CD4-positive, alpha-beta T cell treated with Interferon alpha-2 for 1 hour (primary cell): ENCODE data around the gene LRP1-AS.
A peak's percentile ranks its signal among the peaks of the same experiment; 100 is the strongest.

Experiments used
- DNase-seq, 2 donors: peaks; one replicate each; pipeline ENCODE4 v3.0.0-alpha.2; 2020 to 2022

LRP1-AS gene

DNA sequence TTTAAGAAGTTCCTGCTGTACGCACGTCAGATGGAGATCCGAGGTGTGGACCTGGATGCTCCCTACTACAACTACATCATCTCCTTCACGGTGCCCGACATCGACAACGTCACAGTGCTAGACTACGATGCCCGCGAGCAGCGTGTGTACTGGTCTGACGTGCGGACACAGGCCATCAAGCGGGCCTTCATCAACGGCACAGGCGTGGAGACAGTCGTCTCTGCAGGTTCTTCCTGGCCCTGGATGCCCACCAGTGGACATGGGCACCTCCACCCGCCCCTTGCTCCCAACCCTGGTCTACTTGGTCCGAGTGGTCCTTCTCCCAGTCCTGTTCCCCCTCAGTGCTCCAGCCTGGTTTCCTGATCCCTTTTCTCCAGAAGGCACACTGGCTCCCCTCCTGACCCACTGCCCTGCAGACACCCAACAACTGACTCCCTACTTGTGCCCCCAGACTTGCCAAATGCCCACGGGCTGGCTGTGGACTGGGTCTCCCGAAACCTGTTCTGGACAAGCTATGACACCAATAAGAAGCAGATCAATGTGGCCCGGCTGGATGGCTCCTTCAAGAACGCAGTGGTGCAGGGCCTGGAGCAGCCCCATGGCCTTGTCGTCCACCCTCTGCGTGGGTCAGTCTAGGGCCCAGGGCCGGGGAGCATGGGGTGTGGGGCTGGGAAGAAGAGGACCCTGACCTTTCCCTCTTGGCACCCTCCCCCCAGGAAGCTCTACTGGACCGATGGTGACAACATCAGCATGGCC, 32.1 kb upstream of the LRP1-AS start:
- DNase-seq: no peak

DNA sequence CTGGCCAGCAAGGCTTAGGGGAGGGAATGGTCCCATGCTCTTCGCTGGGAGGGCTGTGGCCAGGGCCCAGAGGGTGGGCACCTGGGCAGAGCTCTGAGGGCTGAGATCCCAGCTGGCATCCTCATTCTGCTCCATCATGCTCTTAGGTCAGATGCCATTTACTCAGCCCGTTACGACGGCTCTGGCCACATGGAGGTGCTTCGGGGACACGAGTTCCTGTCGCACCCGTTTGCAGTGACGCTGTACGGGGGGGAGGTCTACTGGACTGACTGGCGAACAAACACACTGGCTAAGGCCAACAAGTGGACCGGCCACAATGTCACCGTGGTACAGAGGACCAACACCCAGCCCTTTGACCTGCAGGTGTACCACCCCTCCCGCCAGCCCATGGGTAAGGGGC, 30.8 kb upstream of the LRP1-AS start:
- DNase-seq: no peak

DNA sequence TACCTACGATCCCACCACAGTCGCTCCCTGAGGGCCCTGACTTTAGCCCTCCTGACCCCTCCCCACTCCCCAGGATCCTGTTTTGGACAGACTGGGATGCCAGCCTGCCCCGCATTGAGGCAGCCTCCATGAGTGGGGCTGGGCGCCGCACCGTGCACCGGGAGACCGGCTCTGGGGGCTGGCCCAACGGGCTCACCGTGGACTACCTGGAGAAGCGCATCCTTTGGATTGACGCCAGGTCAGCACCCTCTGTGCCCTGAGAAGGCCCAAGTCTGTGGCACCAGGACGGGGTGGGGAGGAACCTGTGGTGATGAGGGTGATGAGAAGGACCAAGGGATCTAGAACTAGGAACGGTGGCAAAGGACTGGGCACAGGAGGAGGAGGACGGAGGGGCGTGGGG, 29.9 kb upstream of the LRP1-AS start:
- no peak for DNase-seq

DNA sequence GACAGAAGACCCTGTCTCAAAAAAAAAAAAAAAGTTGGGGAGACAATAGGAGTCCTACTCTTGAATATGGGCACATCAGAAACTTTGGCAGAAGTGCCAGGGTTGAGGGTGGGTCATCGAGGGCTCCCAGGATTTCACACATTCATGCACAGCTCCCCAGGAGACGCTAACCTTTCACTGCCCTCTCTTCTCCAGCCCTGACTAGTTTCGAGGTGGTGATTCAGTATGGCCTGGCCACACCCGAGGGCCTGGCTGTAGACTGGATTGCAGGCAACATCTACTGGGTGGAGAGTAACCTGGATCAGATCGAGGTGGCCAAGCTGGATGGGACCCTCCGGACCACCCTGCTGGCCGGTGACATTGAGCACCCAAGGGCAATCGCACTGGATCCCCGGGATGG, 29.4 kb upstream of the LRP1-AS start:
- no peak for DNase-seq

DNA sequence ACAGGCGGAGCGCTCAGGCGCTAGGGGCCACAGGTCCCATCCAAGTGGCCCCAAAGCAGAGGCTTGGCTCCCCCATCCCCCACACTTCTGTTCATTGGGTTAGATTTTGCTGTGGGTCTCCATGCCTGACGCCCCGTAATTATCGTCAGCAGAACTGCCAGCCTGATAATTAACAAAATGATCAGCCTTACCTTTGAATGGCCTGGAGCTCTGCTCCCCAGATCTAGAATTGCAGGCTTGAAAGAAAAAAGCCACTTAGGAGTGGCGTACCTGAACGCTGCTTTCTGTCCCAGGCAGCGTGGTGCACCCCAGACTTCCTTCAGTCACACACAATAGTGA, 28.7 kb upstream of the LRP1-AS start:
- no peak for DNase-seq

DNA sequence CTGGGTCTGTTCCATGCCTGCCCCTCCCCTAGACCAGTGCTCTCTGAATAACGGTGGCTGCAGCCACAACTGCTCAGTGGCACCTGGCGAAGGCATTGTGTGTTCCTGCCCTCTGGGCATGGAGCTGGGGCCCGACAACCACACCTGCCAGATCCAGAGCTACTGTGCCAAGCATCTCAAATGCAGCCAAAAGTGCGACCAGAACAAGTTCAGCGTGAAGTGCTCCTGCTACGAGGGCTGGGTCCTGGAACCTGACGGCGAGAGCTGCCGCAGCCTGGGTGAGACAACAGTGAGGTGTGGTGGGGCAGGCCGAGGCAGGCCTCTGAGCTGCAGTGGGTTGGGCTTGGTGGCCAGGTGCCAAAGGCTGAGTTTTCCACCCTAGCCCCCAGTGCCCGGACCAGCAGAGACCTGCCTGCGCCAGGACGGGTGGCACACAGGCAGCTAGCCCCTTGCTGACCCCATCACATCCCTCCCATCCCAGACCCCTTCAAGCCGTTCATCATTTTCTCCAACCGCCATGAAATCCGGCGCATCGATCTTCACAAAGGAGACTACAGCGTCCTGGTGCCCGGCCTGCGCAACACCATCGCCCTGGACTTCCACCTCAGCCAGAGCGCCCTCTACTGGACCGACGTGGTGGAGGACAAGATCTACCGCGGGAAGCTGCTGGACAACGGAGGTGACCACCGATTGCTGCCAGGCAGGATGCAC, 28.2 kb upstream of the LRP1-AS start:
- peak; percentile 39 to 49 for DNase-seq

DNA sequence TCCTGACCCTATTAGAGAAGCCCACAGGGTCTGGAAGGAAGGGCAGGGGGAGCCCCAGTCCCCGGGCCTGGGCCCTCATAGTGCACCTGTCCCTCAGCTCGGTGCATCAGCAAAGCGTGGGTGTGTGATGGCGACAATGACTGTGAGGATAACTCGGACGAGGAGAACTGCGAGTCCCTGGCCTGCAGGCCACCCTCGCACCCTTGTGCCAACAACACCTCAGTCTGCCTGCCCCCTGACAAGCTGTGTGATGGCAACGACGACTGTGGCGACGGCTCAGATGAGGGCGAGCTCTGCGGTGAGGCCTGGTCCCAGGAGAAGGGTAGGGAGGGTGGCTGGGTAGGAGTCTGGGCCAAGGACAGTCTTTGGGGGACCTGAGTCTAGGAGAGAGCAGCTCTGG, 26.3 kb upstream of the LRP1-AS start:
- no peak for DNase-seq

DNA sequence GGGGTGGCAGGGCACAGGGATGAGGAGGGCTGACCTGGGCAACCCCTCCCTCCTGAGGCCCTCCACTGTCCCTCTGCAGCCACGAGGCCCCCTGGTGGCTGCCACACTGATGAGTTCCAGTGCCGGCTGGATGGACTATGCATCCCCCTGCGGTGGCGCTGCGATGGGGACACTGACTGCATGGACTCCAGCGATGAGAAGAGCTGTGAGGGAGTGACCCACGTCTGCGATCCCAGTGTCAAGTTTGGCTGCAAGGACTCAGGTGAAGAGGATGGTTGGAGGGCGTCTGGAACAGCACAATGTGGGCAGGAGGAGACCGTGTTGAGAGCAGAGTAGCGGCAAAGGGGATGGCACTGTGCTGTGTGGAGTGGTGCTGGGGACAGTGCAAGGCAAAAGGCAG, 25.7 kb upstream of the LRP1-AS start:
- peak in 1 of 2 donors; percentile 19 for DNase-seq

DNA sequence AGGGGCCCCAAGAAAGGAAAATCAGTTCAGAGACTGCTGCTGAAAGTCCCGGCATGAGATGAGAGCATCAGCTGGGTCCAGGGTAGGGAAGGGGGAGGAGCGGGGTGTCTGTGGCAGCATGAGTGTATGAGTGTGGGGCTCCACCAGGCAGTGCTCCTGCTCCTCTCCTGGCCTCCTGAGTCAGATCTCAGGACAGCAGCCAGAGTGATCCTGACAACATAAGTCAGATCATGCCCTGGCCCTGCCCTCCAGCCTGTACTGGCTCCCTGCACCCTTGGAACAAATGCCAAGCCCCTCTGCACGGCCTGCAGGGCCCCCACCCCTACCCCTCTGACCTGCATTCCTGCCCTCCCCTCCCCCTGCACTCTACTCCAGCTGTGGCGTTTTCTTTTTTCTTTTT, 24.2 kb upstream of the LRP1-AS start:
- no peak for DNase-seq

DNA sequence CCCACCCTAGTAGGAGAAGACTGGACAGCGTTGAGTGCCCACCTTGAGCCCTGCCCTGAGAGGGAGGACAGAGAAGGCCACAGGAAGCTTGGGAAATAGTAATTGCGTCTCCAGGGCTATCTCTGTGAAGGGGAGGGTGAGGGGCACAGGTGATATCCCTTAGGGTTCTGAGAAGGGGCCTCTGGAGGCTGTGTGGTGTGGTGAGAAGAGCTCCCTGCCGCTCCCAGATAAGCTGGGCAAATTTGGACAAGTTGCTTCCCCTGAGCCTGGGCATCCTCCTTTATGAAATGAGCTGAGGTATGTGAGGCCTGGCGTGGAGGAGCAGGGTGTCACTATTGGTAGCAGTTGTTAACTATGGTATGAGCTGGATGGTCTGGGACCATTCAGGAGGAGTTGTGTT, 23.5 kb upstream of the LRP1-AS start:
- no peak for DNase-seq

DNA sequence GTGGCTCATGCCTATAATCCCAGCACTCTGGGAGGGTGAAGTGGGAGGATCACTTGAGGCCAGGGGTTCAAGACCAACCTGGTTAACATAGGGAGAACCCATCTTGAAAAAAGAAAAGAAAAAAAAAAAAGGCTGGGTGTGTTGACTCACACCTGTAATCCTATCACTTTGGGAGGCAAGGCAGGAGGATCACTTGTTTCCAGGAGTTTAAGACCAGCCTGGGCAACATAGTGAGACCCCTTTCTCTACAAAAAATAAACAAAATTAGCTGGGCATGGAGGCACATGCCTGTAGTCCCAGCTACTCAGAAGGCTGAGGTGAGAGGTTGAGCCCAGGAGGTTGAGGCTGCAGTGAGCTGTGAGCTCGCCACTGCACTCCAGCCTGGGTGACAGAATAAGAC, 23.0 kb upstream of the LRP1-AS start:
- DNase-seq: no peak

DNA sequence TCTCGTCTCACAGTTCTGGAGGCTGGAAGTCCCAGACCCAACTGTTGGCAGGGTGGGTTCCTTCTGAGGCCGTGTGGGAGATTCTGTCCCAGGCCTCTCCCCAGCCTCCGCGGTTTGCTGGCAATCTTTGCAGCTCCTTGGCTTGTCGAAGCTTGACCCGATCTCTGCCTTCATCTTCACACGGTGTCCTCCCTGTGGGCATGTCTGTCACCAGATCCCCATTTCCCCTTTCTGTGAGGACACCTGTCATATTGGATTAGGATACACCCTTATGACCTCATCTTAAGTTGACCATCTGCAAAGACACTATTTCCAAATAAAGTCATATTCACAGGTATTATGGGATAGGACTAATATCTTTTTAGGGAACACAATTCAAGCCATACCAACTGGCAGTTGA, 22.6 kb upstream of the LRP1-AS start:
- no peak for DNase-seq

DNA sequence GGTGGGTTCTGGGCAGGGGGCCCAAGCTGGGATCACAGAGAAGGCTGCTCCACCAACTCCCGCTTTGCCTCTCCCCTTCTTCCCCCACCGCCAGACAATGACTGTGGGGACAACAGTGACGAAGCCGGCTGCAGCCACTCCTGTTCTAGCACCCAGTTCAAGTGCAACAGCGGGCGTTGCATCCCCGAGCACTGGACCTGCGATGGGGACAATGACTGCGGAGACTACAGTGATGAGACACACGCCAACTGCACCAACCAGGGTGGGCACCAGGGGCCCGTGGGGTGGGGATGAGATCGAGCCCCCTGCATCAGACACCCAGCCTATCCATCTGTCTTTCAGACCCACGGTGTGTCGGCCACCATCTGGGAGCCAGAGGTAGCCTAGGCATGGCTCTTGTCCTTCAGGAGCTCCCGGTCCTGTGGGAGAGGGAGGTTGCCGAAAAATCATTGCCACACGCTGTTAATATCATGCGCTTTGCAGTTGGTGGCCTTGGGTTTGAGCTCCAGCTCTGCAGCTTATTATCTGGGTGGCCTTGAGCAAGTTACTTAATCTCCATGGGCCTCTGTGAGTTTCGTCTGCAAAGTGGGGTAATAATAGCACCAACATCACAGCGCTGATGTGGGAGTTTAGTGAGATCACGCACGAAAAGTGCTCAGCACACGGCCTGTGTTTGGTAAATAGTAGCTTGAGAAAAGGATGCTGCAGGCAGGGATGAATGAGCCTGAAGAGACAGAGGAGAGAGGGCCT, 21.8 kb upstream of the LRP1-AS start:
- no peak for DNase-seq

DNA sequence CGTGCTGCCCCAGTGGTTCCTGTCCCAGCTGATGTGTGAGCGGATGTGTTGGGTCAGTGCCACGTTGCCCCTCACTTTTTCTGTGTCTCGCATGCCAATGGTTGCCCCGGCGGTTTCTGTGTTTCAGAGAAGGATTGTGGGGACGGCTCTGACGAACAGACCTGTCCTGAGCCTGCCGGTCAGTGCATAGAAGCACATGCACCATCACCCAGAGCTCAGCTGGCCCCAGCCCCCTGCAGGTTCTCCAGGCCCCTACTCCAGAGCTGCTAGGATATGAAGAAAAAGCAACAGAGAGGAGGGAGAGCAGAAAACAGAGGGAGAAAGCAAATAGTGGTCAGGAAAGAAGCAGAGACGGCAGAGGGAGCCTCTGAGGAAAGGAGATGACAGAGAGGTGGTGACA, 20.6 kb upstream of the LRP1-AS start:
- DNase-seq: no peak

DNA sequence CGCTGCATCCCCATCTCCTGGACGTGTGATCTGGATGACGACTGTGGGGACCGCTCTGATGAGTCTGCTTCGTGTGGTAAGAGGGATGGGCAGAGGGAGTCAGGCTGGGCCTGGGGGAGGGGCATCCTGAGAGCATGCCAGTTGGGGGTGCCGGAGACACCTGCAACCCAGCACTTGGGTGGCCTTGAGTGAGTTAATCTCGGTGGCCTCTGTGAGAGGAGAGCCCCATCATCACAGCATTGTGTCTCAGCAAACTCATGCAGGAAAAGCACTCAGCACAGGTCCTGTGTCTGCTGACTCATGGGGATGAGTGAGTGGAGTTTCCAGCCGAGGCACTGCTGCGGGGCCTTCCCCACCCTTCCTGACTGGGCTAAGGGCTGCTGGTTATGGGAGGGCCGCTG, 19.6 kb upstream of the LRP1-AS start:
- no peak for DNase-seq

DNA sequence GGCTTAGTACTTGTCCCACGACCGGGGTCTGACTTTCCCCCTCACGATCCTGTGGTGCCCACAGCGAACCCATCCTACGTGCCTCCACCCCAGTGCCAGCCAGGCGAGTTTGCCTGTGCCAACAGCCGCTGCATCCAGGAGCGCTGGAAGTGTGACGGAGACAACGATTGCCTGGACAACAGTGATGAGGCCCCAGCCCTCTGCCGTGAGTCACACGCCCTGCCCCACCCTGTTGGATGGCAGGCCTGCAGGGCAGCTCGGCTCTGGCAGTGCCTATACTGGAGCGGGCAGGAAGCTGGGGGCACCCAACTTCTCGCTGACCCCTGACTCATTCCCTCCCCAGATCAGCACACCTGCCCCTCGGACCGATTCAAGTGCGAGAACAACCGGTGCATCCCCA, 18.3 kb upstream of the LRP1-AS start:
- DNase-seq: no peak

DNA sequence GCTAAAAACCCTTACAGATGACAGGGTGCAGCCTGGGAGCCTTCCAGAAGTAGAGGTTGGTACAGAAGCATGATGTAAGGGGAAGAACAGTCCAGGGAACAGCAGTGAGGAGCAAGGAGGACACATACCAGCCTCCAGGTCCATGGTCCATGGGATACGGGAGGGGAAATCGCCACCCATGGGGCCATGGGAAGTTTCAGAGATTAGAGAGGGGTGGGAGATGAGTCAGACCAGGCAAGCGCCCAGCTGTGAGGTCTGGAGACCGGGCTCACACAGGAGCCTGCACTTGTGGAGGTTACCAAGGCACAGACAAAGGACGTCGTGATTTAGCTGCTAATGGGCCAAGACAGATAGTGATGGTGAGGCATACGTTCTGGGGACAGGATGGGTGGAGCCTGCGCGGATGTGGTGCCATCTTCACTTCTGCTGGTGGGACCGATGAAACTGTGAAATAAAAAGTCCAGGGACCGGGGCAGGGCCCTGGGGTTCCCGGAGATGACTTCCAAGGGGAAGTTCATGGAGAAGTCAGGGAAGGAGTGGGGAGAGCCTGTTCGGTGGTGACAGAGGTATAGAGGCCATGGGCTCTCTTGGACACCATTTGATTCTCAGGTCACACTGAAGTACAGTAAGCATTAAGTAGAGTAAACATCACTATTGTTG, 17.7 kb upstream of the LRP1-AS start:
- no peak for DNase-seq

DNA sequence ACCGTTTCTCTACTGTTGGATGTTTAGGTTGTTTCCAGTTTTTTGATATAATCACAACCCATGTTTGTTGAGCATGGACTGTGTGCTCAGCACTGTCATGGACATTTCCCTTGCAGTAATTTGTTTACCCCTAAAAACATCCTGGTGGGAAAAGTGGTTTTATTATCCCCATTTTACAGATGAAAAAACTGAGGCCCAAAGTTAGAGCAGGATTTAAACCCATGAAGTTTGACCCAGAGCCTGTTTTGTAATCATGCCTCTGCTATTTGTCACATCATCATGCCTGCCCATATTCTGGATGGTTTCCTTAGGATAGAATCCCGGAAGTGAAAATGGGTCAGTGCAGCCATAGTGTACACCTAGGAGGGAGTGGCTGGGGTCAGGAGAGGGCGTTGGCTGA, 17.0 kb upstream of the LRP1-AS start:
- DNase-seq: no peak

DNA sequence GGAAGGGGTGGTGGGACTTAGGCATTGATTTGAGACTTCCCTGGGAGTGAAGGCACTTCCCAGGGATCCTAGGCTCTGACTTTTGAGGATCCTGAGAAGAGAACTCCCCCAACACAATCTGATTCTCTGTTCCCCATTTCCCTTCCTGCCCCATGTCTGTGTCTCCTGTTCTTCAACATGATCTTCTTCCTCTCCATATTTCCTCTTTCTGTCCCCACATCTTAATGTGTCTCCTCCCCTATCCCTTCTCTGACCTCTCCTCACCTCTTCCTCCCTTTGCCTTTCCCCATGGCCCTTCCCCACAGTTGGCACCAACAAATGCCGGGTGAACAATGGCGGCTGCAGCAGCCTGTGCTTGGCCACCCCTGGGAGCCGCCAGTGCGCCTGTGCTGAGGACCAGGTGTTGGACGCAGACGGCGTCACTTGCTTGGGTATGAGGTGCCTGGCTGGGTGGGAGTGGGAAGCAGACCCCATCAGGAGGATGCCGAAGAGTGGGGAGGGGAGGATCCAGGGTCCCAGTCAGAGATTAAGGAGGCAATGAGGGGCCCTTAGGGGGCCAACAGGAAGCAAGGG, 15.2 kb upstream of the LRP1-AS start:
- DNase-seq: no peak

DNA sequence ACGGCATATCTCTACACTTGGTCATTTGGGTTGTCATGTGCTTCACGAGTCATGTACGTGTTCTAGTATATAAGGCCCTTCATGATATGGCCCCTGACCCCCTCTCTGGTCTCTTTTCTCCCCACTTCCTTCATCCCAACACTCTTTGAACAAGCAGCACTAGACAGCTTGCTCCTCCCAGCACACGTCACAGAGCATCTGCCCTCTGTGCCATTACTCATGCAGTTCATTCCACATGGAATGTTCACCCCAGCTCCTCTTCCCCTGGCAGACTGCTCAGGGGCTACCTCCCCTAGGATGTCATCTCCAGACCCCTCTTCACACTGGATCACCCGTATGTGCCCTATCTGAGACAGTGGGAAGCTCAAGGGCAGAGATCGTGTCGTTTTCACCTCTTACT, 14.1 kb upstream of the LRP1-AS start:
- DNase-seq: no peak

DNA sequence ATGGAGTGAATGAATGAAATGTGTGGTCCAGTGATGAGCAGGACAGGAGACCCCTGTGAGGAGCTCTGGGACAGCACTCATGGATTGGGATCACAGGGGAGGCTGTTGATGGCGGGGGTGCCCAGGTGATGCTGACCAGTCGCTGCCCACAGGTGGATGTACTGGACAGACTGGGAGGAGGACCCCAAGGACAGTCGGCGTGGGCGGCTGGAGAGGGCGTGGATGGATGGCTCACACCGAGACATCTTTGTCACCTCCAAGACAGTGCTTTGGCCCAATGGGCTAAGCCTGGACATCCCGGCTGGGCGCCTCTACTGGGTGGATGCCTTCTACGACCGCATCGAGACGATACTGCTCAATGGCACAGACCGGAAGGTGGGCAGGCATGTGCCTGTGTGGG, 13.3 kb upstream of the LRP1-AS start:
- DNase-seq: no peak

DNA sequence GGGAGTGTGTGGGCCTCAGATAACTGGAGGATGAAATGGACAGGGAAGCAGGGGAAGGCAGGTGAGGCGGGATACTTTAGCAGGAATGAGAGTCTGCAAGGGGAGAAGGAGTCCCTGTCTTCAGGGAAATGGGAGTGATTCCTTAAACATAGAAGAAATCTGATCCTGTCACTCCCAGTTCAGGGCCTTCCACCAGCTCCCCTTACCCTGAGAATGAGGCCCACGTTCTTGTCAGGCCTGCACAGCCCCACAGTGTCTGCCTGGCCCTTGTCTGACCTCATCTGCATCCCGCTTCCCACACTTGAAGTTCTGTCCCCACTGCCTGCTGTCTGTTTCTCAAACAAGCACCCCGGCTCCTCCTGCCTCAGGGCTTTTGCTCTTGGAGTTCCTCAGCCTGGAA, 12.6 kb upstream of the LRP1-AS start:
- no peak for DNase-seq

DNA sequence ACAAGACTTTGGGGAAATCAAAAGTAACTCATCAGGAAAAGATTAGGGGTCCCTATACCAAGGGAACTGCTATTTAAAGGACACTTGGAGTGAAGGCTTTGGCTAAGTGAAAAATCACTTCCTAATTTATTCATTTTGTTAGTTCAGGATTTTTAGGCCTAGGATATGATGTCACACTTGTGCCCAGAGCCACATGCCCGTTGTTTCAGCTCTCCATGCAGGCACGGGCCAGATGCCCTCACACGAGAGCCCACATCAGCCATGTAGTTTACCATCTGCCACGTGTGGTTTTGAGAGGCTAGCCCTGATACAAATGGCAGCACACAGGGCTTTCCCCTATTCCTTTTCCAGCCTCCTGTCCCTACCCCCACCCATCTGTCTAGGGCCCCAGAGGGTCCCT, 11.9 kb upstream of the LRP1-AS start:
- no peak for DNase-seq
